NK-92 (cell line): ENCODE data around the gene CAVIN1.
A peak's percentile ranks its signal among the peaks of the same experiment; 100 is the strongest.
"Not testable (repeated sequence)": the region's sequence is repeated elsewhere in the genome, so short reads cannot be mapped to it uniquely, and the experiment has no call there.

ENCODE experiments used
- DNase-seq: peaks from one replicate; lab custom pipeline; 2025; ENCODE audit not compliant: unreplicated experiment; lab: John Stamatoyannopoulos, UW

Gene CAVIN1, protein sequence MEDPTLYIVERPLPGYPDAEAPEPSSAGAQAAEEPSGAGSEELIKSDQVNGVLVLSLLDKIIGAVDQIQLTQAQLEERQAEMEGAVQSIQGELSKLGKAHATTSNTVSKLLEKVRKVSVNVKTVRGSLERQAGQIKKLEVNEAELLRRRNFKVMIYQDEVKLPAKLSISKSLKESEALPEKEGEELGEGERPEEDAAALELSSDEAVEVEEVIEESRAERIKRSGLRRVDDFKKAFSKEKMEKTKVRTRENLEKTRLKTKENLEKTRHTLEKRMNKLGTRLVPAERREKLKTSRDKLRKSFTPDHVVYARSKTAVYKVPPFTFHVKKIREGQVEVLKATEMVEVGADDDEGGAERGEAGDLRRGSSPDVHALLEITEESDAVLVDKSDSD

GRCh38 chr17:42422958-42423712 is at the start of gene CAVIN1:
TSS of gene CAVIN1 (minus strand) at chr17:42423256. CDS start at chr17:42423097, 159 bp downstream.
- DNase-seq, result no peak

- no peak for DNase-seq
These were observed 44.8 kb upstream of the CAVIN1 start for GRCh38 chr17:42467889-42468288.

- no peak for DNase-seq
These were observed 40.9 kb upstream of the CAVIN1 start for GRCh38 chr17:42463976-42464400.

GRCh38 chr17:42460371-42460770 is 37.3 kb upstream of the CAVIN1 start:
- DNase-seq, result no peak

GRCh38 chr17:42459801-42460281 is 36.8 kb upstream of the CAVIN1 start:
- no peak for DNase-seq

DNA sequence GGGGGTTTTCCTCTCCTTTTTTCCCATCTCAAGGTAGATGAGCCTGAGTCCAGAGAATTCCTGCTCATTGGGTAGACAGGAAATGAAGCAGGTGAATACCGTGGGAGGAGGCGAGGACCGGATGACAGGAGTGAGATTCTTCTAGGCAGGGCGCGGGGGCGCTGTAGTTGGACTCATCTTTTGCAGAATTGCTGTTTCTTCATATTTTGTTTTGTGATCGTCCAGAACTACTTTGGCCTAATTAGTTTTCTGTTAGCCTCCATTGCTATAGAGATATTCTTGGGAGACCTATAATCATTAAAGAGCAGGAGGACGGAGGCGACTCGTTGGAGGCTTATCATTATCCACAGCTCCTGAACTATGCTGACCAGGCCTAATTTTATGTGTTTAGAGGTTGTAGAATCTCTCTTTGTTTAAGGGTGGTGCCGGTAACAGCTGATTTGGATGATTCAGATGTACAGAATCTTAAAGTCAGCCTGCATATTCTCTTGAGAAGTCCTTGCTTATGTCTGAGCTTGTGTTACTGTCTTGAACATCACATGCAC is 36.3 kb upstream of the CAVIN1 start:
- DNase-seq, result no peak

GRCh38 chr17:42458497-42459255 is 35.6 kb upstream of the CAVIN1 start, which contains the start of gene ATP6V0A1:
TSS of gene ATP6V0A1 (plus strand) at chr17:42458878. CDS start at chr17:42460895, 2,017 bp downstream.
- DNase-seq, result peak; percentile 27

DNA sequence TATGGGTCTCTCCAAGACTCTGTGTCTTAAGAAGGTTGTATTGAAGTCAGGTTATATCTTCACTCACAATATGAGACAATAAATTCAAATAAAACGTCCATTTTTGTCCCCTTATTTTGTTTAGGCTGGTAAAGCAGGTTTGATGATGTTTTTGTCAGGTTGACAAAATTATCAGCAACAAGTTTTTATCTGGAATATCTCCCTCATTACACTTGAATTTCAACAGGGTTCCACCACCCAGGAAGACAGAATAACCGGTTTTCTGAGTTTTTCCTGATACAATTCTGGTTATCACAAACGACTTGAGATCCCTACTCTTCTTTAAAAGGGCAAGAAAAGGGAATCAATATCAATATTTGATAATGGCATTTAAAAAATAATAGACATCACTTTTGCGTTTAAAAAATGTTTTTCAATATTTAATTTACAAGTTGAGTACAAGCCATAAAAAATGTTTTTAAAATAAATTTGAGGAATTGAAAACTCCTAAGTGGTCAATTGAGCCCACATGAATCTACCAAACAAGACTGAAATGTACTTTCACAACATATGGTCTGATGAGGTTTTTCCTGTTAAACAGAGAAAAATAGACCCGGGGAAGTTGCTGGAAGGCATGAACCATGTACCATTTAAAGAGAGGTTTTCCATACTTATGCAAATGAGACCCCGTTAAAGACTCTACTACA is 34.2 kb upstream of the CAVIN1 start:
- DNase-seq, result no peak

- no peak for DNase-seq
These were observed 33.4 kb upstream of the CAVIN1 start for GRCh38 chr17:42456223-42457106.

GRCh38 chr17:42454987-42455386 is 31.9 kb upstream of the CAVIN1 start:
- not testable (repeated sequence) for DNase-seq

GRCh38 chr17:42453439-42453838 is 30.4 kb upstream of the CAVIN1 start:
- no peak for DNase-seq

- DNase-seq, result not testable (repeated sequence)
These were observed 28.2 kb upstream of the CAVIN1 start for GRCh38 chr17:42451270-42451669.

DNA sequence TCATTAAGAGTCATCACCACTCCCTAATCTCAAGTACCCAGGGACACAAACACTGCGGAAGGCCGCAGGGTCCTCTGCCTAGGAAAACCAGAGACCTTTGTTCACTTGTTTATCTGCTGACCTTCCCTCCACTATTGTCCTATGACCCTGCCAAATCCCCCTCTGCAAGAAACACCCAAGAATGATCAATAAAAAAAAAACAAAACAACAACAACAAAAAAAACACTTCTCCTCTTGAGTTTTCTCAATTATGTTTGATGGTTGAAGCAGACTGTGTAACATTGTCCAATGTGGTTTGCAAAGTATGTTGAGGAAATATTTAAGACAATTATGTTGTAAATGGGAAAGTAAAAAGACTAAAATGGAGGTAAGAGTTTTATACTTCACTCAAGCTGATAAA is 26.8 kb upstream of the CAVIN1 start:
- not testable (repeated sequence) for DNase-seq

- not testable (repeated sequence) for DNase-seq
These were observed 26.1 kb upstream of the CAVIN1 start for GRCh38 chr17:42449176-42449575.

DNA sequence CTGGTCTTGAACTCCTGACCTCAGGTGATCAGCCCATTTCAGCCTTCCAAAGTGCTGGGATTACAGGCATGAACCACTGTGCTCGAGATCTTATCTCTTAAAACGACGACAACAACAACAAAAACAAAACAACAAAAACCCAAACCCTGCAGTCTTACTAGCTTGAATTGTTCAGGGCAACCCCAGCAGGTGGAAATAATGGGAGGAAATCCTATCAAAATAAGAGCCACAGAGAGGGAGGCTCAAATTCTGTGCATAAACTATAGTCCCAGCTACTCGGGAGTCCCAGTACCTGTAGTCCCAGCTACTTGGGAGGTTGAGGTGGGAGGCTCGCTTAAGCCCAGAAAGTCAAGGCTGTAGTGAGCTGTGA is 19.1 kb upstream of the CAVIN1 start:
- DNase-seq, result no peak

GRCh38 chr17:42441371-42442195 is 18.5 kb upstream of the CAVIN1 start:
- DNase-seq, result no peak

DNA sequence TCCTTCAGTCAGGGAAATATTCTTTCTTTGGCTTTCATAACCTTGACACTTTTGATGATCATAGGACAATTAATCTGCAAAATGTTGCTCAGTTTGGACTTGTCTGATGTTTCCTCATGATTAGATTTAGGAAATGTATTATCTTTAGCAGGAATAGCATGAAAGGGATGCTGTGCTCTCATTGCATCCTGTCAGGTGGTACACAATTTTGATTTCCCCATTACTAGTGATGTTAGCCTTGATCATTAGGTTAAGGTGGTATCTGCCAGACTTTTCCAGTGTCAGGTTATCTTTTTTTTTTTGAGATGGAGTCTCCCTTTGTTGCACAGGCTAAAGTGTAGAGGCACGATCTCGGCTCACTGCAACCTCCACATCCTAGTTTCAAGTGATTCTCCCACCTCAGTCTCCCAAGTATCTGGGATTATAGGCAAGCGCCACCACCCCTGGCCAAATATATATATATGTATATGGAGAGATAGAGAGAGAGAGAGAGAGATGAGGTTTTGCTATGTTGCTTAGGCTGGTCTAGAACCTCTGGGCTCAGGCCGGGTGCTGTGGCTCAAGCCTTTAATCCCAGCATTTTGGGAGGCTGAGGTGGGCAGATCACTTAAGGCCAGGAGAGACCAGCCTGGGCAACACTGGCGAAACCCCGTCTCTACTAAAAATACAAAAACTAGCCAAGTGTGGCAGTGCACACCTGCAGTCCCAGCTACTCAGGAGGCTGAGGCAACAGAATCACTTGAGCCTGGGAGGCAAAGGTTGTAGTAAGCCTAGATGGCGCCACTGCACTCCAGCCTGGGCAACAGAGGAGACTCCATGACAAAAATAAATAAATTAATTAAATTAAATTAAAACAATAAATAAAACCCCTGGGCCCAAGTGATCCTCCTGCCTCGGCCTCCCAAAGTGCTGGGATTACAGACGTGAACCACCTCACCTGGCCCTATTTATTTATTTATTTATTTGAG is 15.8 kb upstream of the CAVIN1 start:
- no peak for DNase-seq
